Activated CD8-positive, alpha-beta memory T cell treated with anti-CD3 and anti-CD28 coated beads, Interleukin-2, amount 50 U/mL, for 1 hour (primary cell): Measurements from ENCODE around the gene PRPH.
"Not testable (repeated sequence)": the region's sequence is repeated elsewhere in the genome, so short reads cannot be mapped to it uniquely, and the experiment has no call there.

Source experiments
- DNase-seq: peaks from one replicate; pipeline ENCODE4 v3.0.0-alpha.2; 2020; ENCODE audit errors: extremely low read depth

The PRPH gene

GRCh38 chr12:49276304-49277290, 18.4 kb upstream of the PRPH start:
- no peak for DNase-seq

DNA sequence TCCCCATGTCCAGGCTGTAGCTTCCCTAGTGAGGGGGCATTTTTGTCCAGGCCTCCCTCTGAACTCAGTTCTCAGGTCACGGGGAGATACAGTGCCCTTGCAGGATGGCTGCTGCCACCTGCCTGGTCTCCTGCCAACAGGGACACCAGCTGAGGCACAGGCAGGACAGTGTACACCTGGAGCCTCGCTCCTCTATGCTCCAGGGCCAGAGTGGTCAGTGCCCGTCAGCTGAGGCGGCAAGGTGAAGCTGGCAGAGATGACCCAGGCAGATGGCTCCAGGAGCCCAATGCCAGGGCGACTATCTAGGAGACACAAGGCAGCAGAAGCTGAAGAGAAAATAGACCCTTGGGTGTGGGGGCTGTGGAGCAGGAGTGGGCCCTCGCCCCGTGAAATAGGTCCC, 17.5 kb upstream of the PRPH start:
- DNase-seq, result no peak

DNA sequence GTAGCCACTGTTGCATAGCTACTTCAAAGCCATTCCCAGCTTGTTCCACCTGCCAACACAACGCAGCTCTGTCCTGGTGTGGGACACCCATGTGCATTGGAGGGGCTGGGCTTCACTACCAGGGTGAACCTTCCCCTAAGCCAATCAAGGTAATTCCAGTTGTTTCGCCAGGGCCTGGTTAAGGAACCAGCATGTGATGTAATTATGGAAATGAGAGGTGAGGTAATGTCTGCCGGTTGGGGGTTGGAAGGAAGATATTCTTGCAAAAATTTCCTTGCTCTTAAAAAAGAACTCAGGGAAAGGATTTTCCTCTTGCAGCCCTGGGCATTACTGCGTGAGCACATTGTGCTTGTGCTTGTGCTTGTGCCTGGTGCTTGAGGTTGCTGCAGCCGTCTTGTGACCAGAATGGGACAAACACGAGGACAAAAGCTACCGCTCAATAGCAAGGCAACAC, 15.2 kb upstream of the PRPH start:
- DNase-seq, result no peak

DNA sequence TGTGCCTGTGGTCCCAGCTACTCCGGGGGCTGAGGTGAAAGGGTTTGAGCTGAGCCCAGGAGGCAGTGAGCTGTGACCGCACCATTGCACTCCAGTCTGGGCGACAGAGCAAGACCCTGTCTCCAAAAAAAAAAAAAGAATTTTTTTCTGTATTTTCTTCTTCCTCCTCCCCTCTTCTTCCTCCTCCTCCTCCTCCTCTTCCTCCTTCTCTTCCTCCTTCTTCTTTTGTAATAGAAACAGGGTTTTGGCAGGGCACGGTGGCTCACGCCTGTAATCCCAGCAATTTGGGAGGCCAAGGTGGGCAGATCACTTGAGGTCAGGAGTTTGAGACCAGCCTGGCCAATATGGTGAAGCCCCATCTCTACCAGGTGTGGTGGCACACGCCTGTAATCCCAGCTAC, 14.4 kb upstream of the PRPH start:
- not testable (repeated sequence) for DNase-seq

DNA sequence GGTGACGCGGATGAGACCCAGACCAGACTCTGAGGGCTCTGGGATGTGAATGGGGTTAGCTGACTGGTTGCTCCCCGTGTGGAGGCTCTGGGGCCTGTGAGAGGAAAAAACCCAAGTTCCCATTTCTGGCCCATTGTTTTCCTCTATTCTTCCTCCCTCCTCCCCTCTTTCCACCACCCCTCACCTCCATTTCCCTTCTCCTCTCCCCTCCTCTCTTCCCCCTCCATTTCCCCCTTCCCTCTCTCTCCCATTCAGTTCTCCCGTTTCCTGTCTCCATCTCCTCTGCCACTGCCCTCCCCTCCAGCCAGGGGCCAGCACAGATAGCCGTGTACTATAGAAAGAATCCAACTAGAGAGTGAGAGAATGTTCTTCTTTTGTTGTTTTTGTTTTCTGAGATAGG, 12.6 kb upstream of the PRPH start:
- DNase-seq, result no peak

GRCh38 chr12:49282740-49283375, 12.1 kb upstream of the PRPH start:
- not testable (repeated sequence) for DNase-seq

DNA sequence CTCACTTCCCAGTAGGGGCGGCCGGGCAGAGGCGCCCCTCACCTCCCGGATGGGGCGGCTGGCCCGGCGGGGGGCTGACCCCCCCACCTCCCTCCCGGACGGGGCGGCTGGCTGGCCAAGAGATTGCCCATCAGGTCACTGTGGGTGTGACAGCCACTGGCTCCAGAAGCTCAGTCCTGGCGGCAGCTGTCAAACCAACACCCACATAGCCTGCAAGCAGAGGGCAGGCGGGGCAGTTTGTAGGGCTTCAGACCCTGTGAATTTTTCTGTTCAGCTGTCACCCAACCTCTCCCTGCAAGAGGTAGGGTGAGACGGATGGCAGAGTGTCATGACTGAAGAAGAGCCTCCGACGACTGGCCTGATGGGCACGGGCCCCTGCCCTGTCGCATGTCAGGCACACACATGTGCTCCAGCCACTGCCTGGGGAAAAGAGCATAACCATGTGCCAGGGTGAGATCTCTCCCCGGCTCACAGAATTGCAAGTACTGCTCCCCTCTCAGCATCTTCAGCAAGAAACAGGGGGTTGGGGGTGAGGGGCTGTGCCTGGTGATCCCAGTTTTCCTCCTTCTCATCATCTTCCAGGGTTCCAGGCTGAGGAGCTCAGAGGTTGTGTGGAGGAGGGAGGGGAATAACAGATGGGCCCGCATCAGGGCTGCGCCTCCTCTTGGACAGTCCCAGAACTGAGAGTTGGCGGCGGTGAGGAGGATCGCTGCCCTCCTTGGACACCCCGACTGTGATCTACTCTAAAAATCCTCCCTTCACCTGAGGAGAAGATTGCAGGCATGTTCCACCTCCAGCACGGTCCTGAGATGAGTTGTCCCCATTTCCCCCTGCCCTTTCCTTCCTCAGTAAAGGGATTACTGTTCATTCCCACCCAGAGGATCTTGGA, 11.2 kb upstream of the PRPH start:
- DNase-seq, result no peak

- no peak for DNase-seq
Measured at GRCh38 chr12:49284672-49285071, 10.3 kb upstream of the PRPH start.

- no peak for DNase-seq
Measured at GRCh38 chr12:49287876-49288275, 7.1 kb upstream of the PRPH start.

DNA sequence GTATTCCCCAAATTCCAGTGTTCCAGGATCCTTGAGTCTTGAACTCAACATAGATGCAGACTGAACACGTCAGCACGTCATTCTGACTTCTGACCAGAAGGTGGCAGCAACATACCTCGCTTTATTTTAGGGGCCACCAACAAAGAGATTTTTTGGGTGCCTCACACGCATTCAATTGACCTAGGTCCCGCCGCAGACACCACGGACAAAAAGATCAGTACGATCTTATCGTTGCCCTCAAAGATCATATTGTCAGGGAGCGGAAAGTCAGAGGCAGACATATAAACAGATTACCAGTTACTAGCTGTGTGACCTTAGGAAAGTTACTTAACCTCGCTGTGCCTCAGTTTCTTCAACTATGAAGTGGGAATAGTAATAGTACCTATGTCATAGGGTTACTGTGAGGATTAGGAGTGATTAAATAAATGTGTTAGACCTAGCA, 6.5 kb upstream of the PRPH start:
- DNase-seq, result no peak

- DNase-seq, result no peak
Measured at GRCh38 chr12:49288922-49289555, 5.9 kb upstream of the PRPH start.

- DNase-seq, result no peak
Measured at GRCh38 chr12:49292729-49293055, 2.3 kb upstream of the PRPH start.

DNA sequence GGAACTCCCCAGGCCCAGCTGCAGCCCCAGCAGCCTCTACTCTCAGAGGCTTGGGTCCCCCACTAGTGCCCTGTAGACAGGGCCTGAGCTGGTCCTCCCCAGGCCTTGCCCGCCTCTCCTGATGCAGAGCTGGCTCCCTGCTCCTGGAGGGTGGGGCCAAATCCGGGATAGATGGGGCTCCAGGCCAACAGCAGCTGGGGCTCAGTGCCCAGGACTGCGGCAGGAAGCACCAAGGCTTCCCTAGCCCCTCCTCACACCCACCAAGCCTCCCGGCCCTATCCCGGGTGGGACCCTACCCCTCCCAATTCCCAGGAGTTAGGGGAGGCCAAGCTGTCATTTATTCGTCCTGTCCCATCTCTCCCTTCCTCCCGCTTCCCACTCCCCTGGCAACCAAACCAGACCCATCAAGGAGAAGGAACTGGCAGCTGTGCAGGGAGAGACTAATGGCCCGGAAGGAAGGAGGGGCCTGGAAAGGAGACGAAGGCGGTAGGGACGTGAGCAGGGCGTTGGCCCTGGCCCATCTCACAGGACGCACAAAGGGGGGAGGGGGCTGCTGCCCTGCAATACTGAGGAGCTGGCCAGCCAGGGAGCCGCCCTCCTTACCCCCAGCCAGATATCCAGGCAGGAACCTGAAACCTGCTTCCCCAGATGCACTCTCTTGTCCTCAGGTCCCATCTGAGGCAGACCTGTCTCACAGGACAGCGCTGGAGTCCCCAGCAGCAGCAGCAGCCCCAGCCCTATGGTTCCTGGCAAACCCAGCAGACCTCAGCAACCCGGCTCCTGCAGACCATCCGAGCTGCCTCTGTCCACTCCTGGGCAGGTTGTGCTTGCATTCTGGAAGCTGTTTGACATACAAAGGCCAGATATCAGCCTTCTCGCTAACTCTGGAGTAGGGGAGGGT, 1.6 kb upstream of the PRPH start:
- no peak for DNase-seq

- DNase-seq, result no peak
Measured at GRCh38 chr12:49294086-49294803, 702 bp upstream of the PRPH start.

DNA sequence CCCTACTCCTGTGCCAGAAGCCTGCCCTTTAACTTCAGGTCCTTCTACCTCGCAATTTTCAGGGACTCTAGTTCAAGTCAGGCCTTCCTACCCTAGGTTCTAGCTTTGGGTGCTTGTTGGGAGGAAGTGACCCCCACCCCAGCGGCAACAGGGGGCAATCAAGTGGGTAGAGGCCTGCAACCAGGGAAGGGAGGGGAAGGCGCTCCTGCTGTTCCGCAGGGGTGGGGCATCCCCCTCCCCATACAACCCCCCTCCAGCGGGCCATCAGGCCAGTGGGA, 204 bp upstream of the PRPH start:
- DNase-seq, result no peak

GRCh38 chr12:49296034-49296835, 1.3 kb downstream of the PRPH start:
- DNase-seq, result no peak

DNA sequence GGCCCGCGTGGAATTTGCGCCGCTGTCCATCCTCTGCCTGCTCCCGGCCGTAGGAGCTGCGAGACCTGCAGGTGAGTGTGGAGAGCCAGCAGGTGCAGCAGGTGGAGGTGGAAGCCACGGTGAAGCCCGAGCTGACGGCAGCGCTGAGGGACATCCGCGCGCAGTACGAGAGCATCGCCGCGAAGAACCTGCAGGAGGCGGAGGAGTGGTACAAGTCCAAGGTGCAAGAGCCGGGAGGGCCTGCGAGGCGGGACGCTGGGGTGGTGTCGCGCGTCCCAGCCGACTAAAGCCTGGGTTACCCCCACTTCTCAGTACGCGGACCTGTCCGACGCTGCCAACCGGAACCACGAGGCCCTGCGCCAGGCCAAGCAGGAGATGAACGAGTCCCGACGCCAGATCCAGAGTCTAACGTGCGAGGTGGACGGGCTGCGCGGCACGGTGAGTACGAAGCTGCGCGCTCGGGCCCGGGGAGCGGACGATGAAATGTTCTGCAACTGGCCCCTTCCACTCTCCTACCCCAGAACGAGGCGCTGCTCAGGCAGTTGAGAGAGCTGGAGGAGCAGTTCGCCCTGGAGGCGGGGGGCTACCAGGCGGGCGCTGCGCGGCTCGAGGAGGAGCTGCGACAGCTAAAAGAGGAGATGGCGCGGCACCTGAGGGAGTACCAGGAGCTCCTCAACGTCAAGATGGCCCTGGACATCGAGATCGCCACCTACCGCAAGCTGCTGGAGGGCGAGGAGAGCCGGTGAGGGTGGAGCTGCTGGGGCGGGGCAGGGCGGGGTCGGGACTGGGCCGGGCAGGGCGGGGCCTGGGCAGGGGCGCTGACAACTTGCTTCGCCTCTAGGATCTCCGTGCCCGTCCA, 2.1 kb downstream of the PRPH start:
- no peak for DNase-seq

GRCh38 chr12:49297695-49298060, 2.7 kb downstream of the PRPH start:
- DNase-seq, result no peak
